ENCODE results near the gene TXNRD1.
"Not testable (repeated sequence)": the region's sequence is repeated elsewhere in the genome, so short reads cannot be mapped to it uniquely, and the experiment has no call there.

The TXNRD1 gene

DNA sequence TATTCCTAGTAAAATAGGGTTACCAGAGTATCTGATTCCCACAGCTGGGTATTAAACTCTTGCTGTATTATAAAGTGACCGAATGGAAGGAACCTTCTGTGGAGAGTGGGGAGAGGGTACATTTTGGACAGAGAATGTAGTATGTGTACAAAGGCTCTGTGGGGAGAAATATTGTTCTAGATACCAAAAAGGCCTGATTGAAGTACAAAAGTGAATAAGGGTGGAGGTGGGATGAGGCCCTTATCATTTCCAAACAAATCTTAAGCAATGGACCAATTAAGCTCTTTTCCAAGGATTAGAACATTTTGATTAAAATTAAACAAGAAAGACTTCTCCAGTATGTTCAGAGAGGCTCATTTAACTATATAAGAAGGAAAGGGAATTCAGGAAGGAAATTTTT lies 108.3 kb downstream of the TXNRD1 start:
- no peak for DNase-seq (ENCODE audit: low read depth in 3 of 3)

- DNase-seq (ENCODE audit: low read depth in 3 of 3): not testable (repeated sequence)
Measured at GRCh38 chr12:104328278-104328677, 112.7 kb downstream of the TXNRD1 start.

GRCh38 chr12:104328790-104329189 lies 113.2 kb downstream of the TXNRD1 start:
- no peak for DNase-seq (ENCODE audit: low read depth in 3 of 3)

- no peak for DNase-seq (ENCODE audit: low read depth in 3 of 3)
Measured at GRCh38 chr12:104329707-104330532, 114.3 kb downstream of the TXNRD1 start.

DNA sequence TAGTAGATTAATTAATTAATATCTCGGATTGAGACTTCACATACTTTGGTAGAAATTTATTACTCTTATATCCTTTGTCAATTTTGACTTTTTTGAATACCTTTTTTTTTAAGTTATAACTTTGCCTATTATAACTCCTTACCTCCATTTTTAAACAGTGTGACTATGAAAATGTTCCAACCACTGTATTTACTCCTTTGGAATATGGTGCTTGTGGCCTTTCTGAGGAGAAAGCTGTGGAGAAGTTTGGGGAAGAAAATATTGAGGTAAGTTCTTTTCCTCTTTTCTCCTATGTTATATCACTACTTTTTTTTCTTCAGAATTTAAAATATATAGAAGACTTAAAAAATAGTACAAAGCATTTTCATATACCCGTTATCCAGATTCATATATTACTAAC lies 115.8 kb downstream of the TXNRD1 start:
- no peak for DNase-seq (ENCODE audit: low read depth in 3 of 3)

- not testable (repeated sequence) for DNase-seq (ENCODE audit: low read depth in 3 of 3)
Measured at GRCh38 chr12:104332273-104332672, 116.7 kb downstream of the TXNRD1 start.

DNA sequence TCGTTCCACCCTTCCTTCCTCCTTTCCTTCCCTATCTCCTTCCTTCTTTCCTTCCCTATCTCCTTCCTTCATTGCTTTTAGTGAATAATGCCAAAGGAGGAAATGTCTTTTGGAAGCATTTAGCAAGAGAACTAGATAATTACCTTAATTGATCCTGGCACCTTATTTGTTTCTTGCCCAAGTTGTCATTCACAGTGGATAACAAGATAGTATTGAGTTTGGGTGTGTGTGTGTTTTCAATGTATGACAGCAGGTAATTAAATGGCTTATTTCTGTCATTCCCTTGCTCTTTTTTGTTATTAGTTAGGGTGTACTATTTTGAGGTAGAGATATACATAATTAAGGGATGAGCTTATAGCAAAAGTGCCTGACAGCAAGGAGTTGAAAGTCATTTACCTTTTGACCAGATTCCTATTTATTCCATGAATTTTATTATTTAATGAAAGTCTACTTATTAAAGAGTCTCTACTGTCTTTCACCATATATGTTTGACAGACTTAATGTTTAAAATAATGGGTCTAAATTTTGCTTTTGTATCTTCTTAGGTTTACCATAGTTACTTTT lies 118.2 kb downstream of the TXNRD1 start:
- DNase-seq (ENCODE audit: low read depth in 3 of 3): no peak

DNA sequence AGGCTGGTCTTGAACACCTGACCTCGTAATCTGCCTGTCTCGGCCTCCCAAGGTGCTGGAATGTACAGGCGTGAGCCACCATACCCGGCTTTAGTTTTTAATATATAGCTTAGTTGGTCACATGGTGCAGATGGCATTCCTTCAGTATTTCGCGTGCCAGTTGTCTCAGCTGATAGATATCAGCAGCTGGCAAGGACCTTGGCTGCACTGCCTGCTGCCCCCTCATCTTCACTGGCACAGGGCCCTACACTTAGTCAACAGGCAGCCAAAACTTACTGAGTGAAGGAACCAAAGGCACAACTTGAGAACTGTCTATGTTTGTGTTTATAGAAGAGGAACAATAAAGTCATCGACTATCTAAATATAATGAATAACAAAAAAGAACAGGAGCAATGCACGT lies 119.0 kb downstream of the TXNRD1 start:
- DNase-seq (ENCODE audit: low read depth in 3 of 3): no peak

- no peak for DNase-seq (ENCODE audit: low read depth in 3 of 3)
Measured at GRCh38 chr12:104336115-104336514, 120.5 kb downstream of the TXNRD1 start.

DNA sequence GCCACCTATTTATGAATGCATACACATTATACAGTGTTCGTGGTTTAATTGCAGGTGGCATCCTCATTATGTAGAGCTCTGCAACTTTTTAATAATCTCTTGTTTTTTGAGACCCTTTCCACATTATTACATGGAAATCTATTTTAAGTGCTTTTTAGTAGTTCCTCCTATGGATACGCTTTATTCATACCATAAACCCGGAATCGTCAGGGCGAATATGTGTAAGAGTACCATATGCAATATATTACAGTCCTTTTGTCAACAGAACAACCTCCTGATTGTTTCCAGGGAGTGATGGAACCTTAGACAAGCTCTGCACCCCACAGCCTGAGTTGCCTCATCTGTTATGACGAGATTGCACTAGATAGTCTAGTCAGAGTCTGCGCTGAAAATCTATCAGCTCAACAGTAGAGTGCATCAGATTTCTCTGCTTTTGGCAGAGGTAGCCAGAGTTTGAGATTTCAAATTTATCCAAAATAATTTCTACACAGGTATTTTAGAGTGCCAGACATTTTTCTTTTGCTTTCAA lies 121.5 kb downstream of the TXNRD1 start:
- no peak for DNase-seq (ENCODE audit: low read depth in 3 of 3)

- no peak for DNase-seq (ENCODE audit: low read depth in 3 of 3)
Measured at GRCh38 chr12:104339663-104340062, 124.1 kb downstream of the TXNRD1 start.

- no peak for DNase-seq (ENCODE audit: low read depth in 3 of 3)
Measured at GRCh38 chr12:104340177-104340576, 124.6 kb downstream of the TXNRD1 start.

DNA sequence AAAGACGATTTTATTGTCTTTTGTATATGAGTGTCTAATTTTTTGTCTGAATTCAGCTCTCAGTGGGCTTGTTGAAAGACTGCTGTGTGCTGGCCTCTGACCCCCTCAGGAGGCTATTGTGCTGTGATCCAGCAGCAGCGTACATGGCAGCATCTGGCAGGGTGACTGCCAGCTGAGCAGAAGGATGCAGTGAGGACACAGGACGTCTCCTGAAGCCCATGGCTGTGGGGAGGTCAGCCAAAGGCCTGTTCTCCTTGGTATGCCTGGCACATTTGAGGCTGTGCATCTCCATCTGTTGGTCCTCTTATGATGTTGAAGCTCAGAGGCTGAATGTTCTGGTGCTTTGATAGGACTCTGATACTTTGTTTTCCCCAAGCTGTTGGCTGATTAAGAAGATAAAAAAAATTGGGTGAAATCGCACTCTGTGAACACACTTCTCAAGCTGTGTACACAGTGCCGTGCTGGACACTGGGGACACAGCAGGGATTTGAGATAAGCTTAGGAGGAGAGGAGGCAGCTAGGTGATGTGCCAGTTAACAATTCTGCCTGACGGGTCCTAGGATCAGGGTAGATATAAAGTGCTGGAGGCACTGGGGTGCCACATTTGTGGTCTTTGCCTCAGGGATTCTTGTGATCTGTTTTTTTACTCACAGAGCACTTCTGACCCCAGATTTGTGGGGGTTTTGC lies 125.5 kb downstream of the TXNRD1 start:
- DNase-seq (ENCODE audit: low read depth in 3 of 3): no peak

DNA sequence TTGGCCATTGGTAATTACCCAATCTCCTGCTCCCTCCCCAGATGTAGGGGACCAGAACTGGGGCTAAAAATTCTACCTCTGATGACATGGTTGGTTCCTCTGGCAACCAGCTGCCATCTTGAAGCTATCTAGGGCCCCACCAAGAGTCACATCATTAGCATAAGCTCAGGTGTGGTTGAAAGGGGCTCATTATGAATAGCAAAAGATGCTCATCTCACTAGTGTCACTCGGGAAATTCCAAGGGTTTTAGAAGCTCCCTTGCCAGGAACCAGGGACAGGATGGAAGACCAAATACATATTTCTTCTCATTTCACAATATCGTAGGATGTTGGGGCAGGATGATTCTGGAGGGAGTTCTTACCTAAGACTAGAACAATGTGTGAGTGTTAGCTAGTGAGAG lies 126.6 kb downstream of the TXNRD1 start:
- DNase-seq (ENCODE audit: low read depth in 3 of 3): no peak

GRCh38 chr12:104342635-104343249 lies 127.2 kb downstream of the TXNRD1 start:
- no peak for DNase-seq (ENCODE audit: low read depth in 3 of 3)

GRCh38 chr12:104344682-104345081 lies 129.1 kb downstream of the TXNRD1 start:
- DNase-seq (ENCODE audit: low read depth in 3 of 3): no peak

DNA sequence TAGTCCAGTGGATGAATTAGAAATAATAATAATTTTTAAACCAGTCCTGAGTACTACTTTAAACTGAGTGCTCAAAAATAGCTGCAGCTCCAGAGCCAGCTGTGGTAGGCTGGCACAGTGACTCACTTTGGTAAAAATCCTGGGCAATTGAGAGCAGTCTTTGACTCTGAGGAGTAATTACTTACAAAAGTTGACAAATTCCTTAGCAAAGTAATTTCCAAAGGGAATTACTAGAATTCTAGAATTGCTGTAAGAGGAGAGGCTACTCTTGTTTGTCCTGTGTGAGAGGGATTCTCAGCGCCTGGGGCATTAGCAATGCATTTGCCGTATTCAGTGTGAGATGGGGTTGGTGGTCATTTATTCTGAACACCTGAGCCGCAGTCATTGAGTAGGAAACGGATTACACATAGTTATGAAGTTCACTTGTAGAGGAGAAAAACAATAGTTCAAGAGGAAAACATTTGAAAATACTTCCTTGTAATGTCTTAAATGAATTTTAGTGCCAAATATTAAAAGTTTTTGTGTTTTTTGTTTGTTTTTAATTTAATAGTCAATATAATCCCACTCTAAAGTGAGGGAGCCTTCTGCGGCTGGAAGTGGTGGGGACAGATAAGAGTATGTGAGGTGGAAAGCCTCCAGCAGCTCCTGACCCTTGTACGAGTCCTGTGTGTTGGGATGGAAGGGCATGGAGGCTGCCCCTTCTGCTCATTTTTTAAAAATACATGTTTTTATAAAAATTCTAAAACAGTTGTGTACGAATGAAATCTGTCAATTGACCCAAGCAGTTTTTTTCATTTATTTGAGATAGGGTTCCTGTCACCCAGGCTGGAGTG lies 129.9 kb downstream of the TXNRD1 start:
- DNase-seq (ENCODE audit: low read depth in 3 of 3): no peak

GRCh38 chr12:104347374-104348075 lies 131.9 kb downstream of the TXNRD1 start:
- DNase-seq (ENCODE audit: low read depth in 3 of 3): no peak

- DNase-seq (ENCODE audit: low read depth in 3 of 3): no peak
Measured at GRCh38 chr12:104348283-104348993, 132.9 kb downstream of the TXNRD1 start.

- DNase-seq (ENCODE audit: low read depth in 3 of 3): no peak
Measured at GRCh38 chr12:104348994-104349494, 133.5 kb downstream of the TXNRD1 start.
